HG02943 (cell line): Measurements from ENCODE around the gene PCDHGA7.
"Not testable (repeated sequence)": the region's sequence is repeated elsewhere in the genome, so short reads cannot be mapped to it uniquely, and the experiment has no call there.

Source experiments
- ATAC-seq: cut with Tn5 transposase; IDR thresholded peaks from one replicate; pipeline ENCODE4 v1.9.1; 2021; ENCODE audit warnings: mild to moderate bottlenecking, low read depth, moderate library complexity; ENCODE audit not compliant: unreplicated experiment

Gene PCDHGA7

GRCh38 chr5:141422742-141423291 lies 40.3 kb downstream of the PCDHGA7 start:
- no peak for ATAC-seq

DNA sequence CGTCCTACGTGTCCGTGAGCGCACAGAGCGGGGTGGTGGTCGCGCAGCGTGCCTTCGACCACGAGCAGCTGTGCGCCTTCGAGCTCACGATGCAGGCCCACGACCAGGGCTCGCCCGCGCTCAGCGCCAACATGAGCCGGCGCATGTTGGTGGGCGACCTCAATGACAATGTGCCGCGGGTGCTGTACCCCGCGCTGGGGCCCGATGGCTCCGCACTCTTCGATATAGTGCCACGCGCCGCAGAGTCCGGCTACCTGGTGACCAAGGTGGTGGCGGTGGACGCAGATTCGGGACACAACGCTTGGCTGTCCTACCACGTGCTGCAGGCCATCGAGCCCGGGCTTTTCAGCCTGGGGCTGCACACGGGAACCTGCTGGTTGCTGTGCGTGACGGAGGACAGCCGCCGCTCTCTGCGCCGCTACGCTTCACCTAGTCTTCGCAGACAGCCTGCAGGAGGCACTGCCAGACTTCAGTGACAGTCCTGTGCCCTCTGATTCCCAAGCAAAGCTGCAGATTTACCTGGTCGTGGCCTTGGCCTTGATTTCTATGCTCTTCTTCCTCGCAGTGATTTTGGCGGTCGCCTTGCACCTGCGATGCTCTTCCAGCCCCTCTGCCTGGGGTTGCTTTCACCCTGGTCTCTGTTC lies 45.4 kb downstream of the PCDHGA7 start:
- ATAC-seq: no peak

DNA sequence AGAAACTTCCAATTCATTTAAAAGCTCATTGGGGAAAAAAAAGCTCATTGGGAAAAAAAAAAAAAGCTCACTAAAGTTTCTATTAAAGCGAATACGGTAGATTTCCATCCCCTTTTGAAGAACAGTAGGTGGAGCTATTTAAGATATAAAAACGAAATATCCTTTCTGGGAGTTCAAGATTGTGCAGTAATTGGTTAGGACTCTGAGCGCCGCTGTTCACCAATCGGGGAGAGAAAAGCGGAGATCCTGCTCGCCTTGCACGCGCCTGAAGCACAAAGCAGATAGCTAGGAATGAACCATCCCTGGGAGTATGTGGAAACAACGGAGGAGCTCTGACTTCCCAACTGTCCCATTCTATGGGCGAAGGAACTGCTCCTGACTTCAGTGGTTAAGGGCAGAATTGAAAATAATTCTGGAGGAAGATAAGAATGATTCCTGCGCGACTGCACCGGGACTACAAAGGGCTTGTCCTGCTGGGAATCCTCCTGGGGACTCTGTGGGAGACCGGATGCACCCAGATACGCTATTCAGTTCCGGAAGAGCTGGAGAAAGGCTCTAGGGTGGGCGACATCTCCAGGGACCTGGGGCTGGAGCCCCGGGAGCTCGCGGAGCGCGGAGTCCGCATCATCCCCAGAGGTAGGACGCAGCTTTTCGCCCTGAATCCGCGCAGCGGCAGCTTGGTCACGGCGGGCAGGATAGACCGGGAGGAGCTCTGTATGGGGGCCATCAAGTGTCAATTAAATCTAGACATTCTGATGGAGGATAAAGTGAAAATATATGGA lies 48.0 kb downstream of the PCDHGA7 start, which contains the start of gene PCDHGA12:
Gene PCDHGA12, plus strand, starts transcription at position 176 of the 782 bp plus-strand sequence. Its CDS starts 253 bp downstream, at position 429.
- peak; percentile 66 for ATAC-seq

DNA sequence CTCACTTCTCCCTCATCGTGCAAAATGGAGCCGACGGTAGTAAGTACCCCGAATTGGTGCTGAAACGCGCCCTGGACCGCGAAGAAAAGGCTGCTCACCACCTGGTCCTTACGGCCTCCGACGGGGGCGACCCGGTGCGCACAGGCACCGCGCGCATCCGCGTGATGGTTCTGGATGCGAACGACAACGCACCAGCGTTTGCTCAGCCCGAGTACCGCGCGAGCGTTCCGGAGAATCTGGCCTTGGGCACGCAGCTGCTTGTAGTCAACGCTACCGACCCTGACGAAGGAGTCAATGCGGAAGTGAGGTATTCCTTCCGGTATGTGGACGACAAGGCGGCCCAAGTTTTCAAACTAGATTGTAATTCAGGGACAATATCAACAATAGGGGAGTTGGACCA lies 48.7 kb downstream of the PCDHGA7 start:
- peak; percentile 42 for ATAC-seq

- ATAC-seq: not testable (repeated sequence)
Measured at GRCh38 chr5:141432308-141432707, 49.8 kb downstream of the PCDHGA7 start.

GRCh38 chr5:141432726-141433125 lies 50.2 kb downstream of the PCDHGA7 start:
- ATAC-seq: not testable (repeated sequence)

GRCh38 chr5:141434006-141434405 lies 51.5 kb downstream of the PCDHGA7 start:
- no peak for ATAC-seq
